HT-29 (cell line): ENCODE measurements around the gene LRRC75A. TPM values are rescaled to one million over a fixed set of nuclear protein-coding genes. Genes with fewer than 3 reads are reported as not detected.
A peak's percentile ranks its signal among the peaks of the same experiment; 100 is the strongest.
"Not testable (repeated sequence)": the region's sequence is repeated elsewhere in the genome, so short reads cannot be mapped to it uniquely, and the experiment has no call there.

ENCODE experiments used
- DNase-seq: peaks from one replicate; pipeline ENCODE4 v3.0.0-alpha.2; 2015; ENCODE audit warnings: low spot score
- small RNA-seq: library from RNA; depleted of rRNA; stranded (forward); fragments of <200 nt; gene quantifications from one replicate; pipeline ENCODE3, GENCODE V24; 2014
- total RNA-seq: library from RNA; depleted of rRNA; stranded (reverse); fragments of >200 nt; shearing (Covaris generic); gene quantifications from 2 replicates; pipeline ENCODE4 v1.2.3, GENCODE V29; 2014; rRNA removed

LRRC75A gene
- total RNA-seq, 1 experiment from 2014 or later = 8.0 TPM

GRCh38 chr17:16407911-16408588, 83.9 kb downstream of the LRRC75A start:
- DNase-seq = peak; percentile 41

GRCh38 chr17:16406742-16407674, 85.0 kb downstream of the LRRC75A start:
- DNase-seq = no peak

- DNase-seq = not testable (repeated sequence)
Observed at GRCh38 chr17:16403847-16404246, 88.1 kb downstream of the LRRC75A start.

GRCh38 chr17:16398270-16399267, 93.4 kb downstream of the LRRC75A start:
- no peak for DNase-seq

GRCh38 chr17:16396693-16397092, 95.3 kb downstream of the LRRC75A start:
- not testable (repeated sequence) for DNase-seq

GRCh38 chr17:16395887-16396286, 96.1 kb downstream of the LRRC75A start:
- DNase-seq = not testable (repeated sequence)

GRCh38 chr17:16392491-16392890, 99.5 kb downstream of the LRRC75A start:
- not testable (repeated sequence) for DNase-seq

Small RNA genes lying within 50 kb of the gene (small RNA-seq; reads per million reads assigned to genes)
- gene SNORD49A (not detected), gene SNORD65 (not detected)

Other genes with a start within 250 kb of the LRRC75A start
- 124 and 169 TPM in 2 replicates for gene CENPV, start 138.7 kb downstream of the LRRC75A start, total RNA-seq
- gene UBB, start 111.1 kb downstream of the LRRC75A start, total RNA-seq = 1,545 and 1,586 TPM in 2 replicates
- gene TRPV2, start 76.6 kb downstream of the LRRC75A start, total RNA-seq = not detected in 2 replicates
- not detected in 2 replicates for gene ZNF287, start 77.0 kb upstream of the LRRC75A start, total RNA-seq
- 0.47 and 0.64 TPM in 2 replicates for gene ZNF624, start 161.7 kb upstream of the LRRC75A start, total RNA-seq
- 0.23 TPM in 1 of 2 replicates, not detected in the other for gene CCDC144A, start 198.0 kb upstream of the LRRC75A start, total RNA-seq